GM21360 (cell line): ENCODE data around the gene RIMOC1.
"Not testable (repeated sequence)": the region's sequence is repeated elsewhere in the genome, so short reads cannot be mapped to it uniquely, and the experiment has no call there.

Experiments used
- ATAC-seq: cut with Tn5 transposase; IDR thresholded peaks from one replicate; pipeline ENCODE4 v1.9.1; 2021; ENCODE audit warnings: mild to moderate bottlenecking, moderate library complexity; ENCODE audit not compliant: unreplicated experiment

Gene RIMOC1

GRCh38 chr5:41891066-41891707, 13.0 kb upstream of the RIMOC1 start:
- no peak for ATAC-seq

GRCh38 chr5:41892031-41892430, 12.1 kb upstream of the RIMOC1 start:
- no peak for ATAC-seq

- no peak for ATAC-seq
Observed at GRCh38 chr5:41893074-41893851, 10.9 kb upstream of the RIMOC1 start.

GRCh38 chr5:41896230-41896629, 7.9 kb upstream of the RIMOC1 start:
- ATAC-seq = no peak

GRCh38 chr5:41903382-41903891, 707 bp upstream of the RIMOC1 start:
- no peak for ATAC-seq

- ATAC-seq = no peak
Observed at GRCh38 chr5:41906151-41906550, 2.0 kb downstream of the RIMOC1 start.

- no peak for ATAC-seq
Observed at GRCh38 chr5:41908374-41909079, 4.4 kb downstream of the RIMOC1 start.

GRCh38 chr5:41918105-41918504, 14.0 kb downstream of the RIMOC1 start:
- ATAC-seq = no peak

GRCh38 chr5:41921166-41921565, 17.0 kb downstream of the RIMOC1 start:
- ATAC-seq = no peak

- no peak for ATAC-seq
Observed at GRCh38 chr5:41921874-41922273, 17.7 kb downstream of the RIMOC1 start.

GRCh38 chr5:41924526-41924871, 20.4 kb downstream of the RIMOC1 start:
- ATAC-seq = no peak

- ATAC-seq = peak; percentile 94
Observed at GRCh38 chr5:41924872-41925554, 20.9 kb downstream of the RIMOC1 start, which contains the start of gene FBXO4. Gene FBXO4, plus strand, starts transcription at chr5:41925281. Its CDS starts 29 bp downstream, at chr5:41925310.

GRCh38 chr5:41925555-41925951, 21.4 kb downstream of the RIMOC1 start:
- peak; percentile 33 for ATAC-seq

GRCh38 chr5:41927604-41928003, 23.5 kb downstream of the RIMOC1 start:
- ATAC-seq = no peak

GRCh38 chr5:41929035-41929434, 24.9 kb downstream of the RIMOC1 start:
- ATAC-seq = no peak

GRCh38 chr5:41932770-41933169, 28.6 kb downstream of the RIMOC1 start:
- ATAC-seq = no peak

- ATAC-seq = no peak
Observed at GRCh38 chr5:41935544-41935943, 31.4 kb downstream of the RIMOC1 start.

- ATAC-seq = no peak
Observed at GRCh38 chr5:41940641-41941040, 36.5 kb downstream of the RIMOC1 start.

GRCh38 chr5:41945332-41945955, 41.3 kb downstream of the RIMOC1 start:
- ATAC-seq = not testable (repeated sequence)

GRCh38 chr5:41951224-41951623, 47.1 kb downstream of the RIMOC1 start:
- ATAC-seq = no peak
